B cell (primary cell): ENCODE data around the gene EEFSEC. TPM values are rescaled to one million over a fixed set of nuclear protein-coding genes. Genes with fewer than 3 reads are reported as not detected.

Experiments
- ATAC-seq: fragments of 200-7000 bp; cut with Tn5 transposase; one replicate; pipeline ENCODE4 v1.10.0; 2021; ENCODE audit warnings: low read depth, mild to moderate bottlenecking, moderate number of reproducible peaks, moderate library complexity
- CTCF ChIA-PET: fragments of 350-600 bp; sonication (Branson Sonifier 250); formaldehyde crosslinking; loops from one replicate; lab custom pipeline; 2021; ENCODE audit warnings: antibody characterized with exemption, inconsistent platforms; lab: Charles Lee
- POLR2A ChIA-PET: fragments of 350-600 bp; sonication (Branson Sonifier 250); formaldehyde crosslinking; loops from one replicate; lab custom pipeline; 2021; ENCODE audit warnings: antibody characterized with exemption; lab: Charles Lee
- DNase-seq: peaks from one replicate; pipeline ENCODE4 v3.0.0; 2013
- H2AFZ ChIP-seq: 2 replicates; pipeline ENCODE4 v1.6.1; 2012; ENCODE audit warnings: mild to moderate bottlenecking, low read depth, low read length; ENCODE audit not compliant: insufficient read depth, poor library complexity, severe bottlenecking
- H3K27ac ChIP-seq, 2 donors: 1 replicate in 1 of 2; 2 replicates in 1 of 2; pipeline ENCODE4 v1.5.1; 2012 to 2013; ENCODE audit warnings: low read length in 2 of 2, mild to moderate bottlenecking in 2 of 2, moderate library complexity in 1 of 2
- H3K27me3 ChIP-seq, 4 experiments: fragments of 200-600 bp in 1 of 4; sonication (generic) in 1 of 4; replicated peaks in 1 of 4; 1 replicate in 2 of 4; 2 replicates in 2 of 4; pipeline versions ENCODE4 v1.6.1 to v1.7.0; 2013 to 2016; ENCODE audit warnings: low read length in 3 of 4, mild to moderate bottlenecking in 2 of 4, mixed read lengths in 1 of 4, moderate library complexity in 1 of 4; ENCODE audit not compliant: insufficient read depth in 4 of 4, control insufficient read depth in 3 of 4; ENCODE audit errors: control extremely low read depth in 1 of 4
- H3K36me3 ChIP-seq, 2 experiments: replicated peaks in 1 of 2; 1 replicate in 1 of 2; 2 replicates in 1 of 2; pipeline versions ENCODE4 v1.6.1 to v1.7.1; 2013; ENCODE audit warnings: low read length in 1 of 2; ENCODE audit not compliant: insufficient read depth in 2 of 2, control insufficient read depth in 1 of 2; ENCODE audit errors: control extremely low read depth in 1 of 2, extremely low read depth in 1 of 2
- H3K4me1 ChIP-seq, 2 donors: fragments of 200-600 bp in 1 of 2; sonication (generic) in 1 of 2; 1 replicate in 1 of 2; 2 replicates in 1 of 2; pipeline versions ENCODE4 v1.5.1 to v1.6.1; 2013 to 2017; ENCODE audit warnings: low read length in 2 of 2; ENCODE audit not compliant: control insufficient read depth in 2 of 2, insufficient read depth in 2 of 2
- H3K4me2 ChIP-seq: replicated peaks from 2 replicates; pipeline ENCODE3; 2012; ENCODE audit warnings: mild to moderate bottlenecking, low read depth, low read length; ENCODE audit not compliant: poor library complexity, severe bottlenecking
- H3K4me3 ChIP-seq, 5 experiments: fragments of 200-600 bp in 1 of 5; sonication (generic) in 1 of 5; 1 replicate in 3 of 5; 2 replicates in 2 of 5; pipeline versions ENCODE4 v1.5.1 to v1.7.0; 2011 to 2016; ENCODE audit warnings: low read length in 4 of 5, mild to moderate bottlenecking in 4 of 5, low read depth in 2 of 5, control low read depth in 1 of 5, moderate library complexity in 1 of 5; ENCODE audit not compliant: insufficient read depth in 1 of 5; ENCODE audit errors: control extremely low read depth in 1 of 5, extremely low read depth in 1 of 5
- H3K79me2 ChIP-seq: fragments of 200-600 bp; sonication (generic); one replicate; pipeline ENCODE4 v1.6.0; 2016; ENCODE audit warnings: low read length; ENCODE audit not compliant: control insufficient read depth, insufficient read depth
- H3K9ac ChIP-seq: fragments of 200-600 bp; sonication (generic); 2 replicates; pipeline ENCODE4 v1.6.1; 2017; ENCODE audit warnings: mild to moderate bottlenecking, low read length, moderate library complexity
- H3K9me3 ChIP-seq, 3 donors: one replicate each; pipeline versions ENCODE4 v1.6.1 to v1.7.1; 2013; ENCODE audit warnings: low read length in 2 of 3; ENCODE audit not compliant: control insufficient read depth in 2 of 3, insufficient read depth in 1 of 3; ENCODE audit errors: control extremely low read depth in 1 of 3
- H4K20me1 ChIP-seq: 2 replicates; pipeline ENCODE4 v1.6.0; 2012; ENCODE audit warnings: mild to moderate bottlenecking, low read length; ENCODE audit not compliant: insufficient read depth, control insufficient read depth, poor library complexity, severe bottlenecking
- H3K27ac Mint-ChIP-seq: one replicate; pipeline ENCODE4 v1.8.0; 2021; ENCODE audit warnings: mixed read lengths
- H3K27me3 Mint-ChIP-seq: one replicate; pipeline ENCODE4 v1.8.0; 2021; ENCODE audit warnings: mixed read lengths
- H3K4me1 Mint-ChIP-seq: one replicate; pipeline ENCODE4 v1.8.0; 2021; ENCODE audit warnings: mixed read lengths
- H3K4me3 Mint-ChIP-seq: one replicate; pipeline ENCODE4 v1.8.0; 2021; ENCODE audit warnings: mixed read lengths
- H3K9me3 Mint-ChIP-seq: one replicate; pipeline ENCODE4 v1.8.0; 2022; ENCODE audit warnings: mixed read lengths; ENCODE audit not compliant: insufficient read depth
- CTCF ChIP-seq: fragments of 200-600 bp; IDR thresholded peaks from one replicate; pipeline ENCODE4 v1.8.0; 2022; ENCODE audit warnings: antibody characterized with exemption, mild to moderate bottlenecking
- EZH2 ChIP-seq: IDR thresholded peaks from 2 replicates; pipeline ENCODE4 v1.6.1; 2012; ENCODE audit warnings: borderline replicate concordance, low read depth, mild to moderate bottlenecking, moderate library complexity, low read length; ENCODE audit not compliant: insufficient read depth, poor library complexity, severe bottlenecking
- WGBS: methylation state at CpG from one replicate; pipeline ENCODE4 v1.1.5; 2013; ENCODE audit warnings: missing lambda C conversion rate; ENCODE audit not compliant: insufficient coverage; 5-methylcytosine and 5-hydroxymethylcytosine counted together
- intact Hi-C: fragments of 100-400 bp; cut with micrococcal nuclease; formaldehyde crosslinking; loops from one replicate; pipeline ENCODE4 v1.10.0; 2022
- polyA plus RNA-seq: library from polyadenylated mRNA; depleted of rRNA; stranded (reverse); fragments of >200 nt; gene quantifications from 2 replicates; pipeline ENCODE4 v1.2.3, GENCODE V29; 2012
- total RNA-seq, 2 donors: library from RNA; stranded (reverse); fragments of 120-200 nt in 1 of 2; gene quantifications; 1 replicate in 1 of 2; 2 replicates in 1 of 2; pipeline versions ENCODE4 v1.2.3 to v1.2.4, GENCODE V29; 2013 to 2022

The EEFSEC gene
- total and polyA plus RNA-seq, 2 donors (not counting 1 experiment from before 2014, with no cell fraction given) = 17.9 to 18.4 TPM

GRCh38 chr3:128312271-128312670 is 159.0 kb downstream of the EEFSEC start:
- POLR2A ChIA-PET = no interaction called here
- CTCF ChIA-PET = no interaction called here
- H3K27ac Mint-ChIP-seq = no peak overlapping the region

GRCh38 chr3:128313071-128313725 is 159.9 kb downstream of the EEFSEC start:
- intact Hi-C loops = no loop called here
- ATAC-seq (no peak), DNase-seq (no peak)
- no peaks in the 10 kb centered on the region for H3K9me3 ChIP-seq
- WGBS = 96% methylated on average over 5 of the region's 5 CpGs
- no peak overlapping the region for H3K27ac ChIP-seq
- Mint-ChIP-seq H3K4me3 (no peak overlapping the region), H3K27me3 (no peaks in the 10 kb centered on the region), H3K9me3 (no peaks in the 10 kb centered on the region), H3K4me1 (no peaks in the 10 kb centered on the region), H3K27ac (no peak overlapping the region)
- ChIA-PET POLR2A (no interaction called here), CTCF (no interaction called here)
- H3K27me3 ChIP-seq = no peaks in the 10 kb centered on the region
- no peak overlapping the region for H2AFZ ChIP-seq
- no peak overlapping the region for H3K4me2 ChIP-seq
- no peak overlapping the region for H3K4me3 ChIP-seq
- H3K36me3 ChIP-seq = peaks cover 0 to 13% of the 10 kb centered on the region in 2 experiments
- H4K20me1 ChIP-seq = no peaks in the 10 kb centered on the region
- H3K4me1 ChIP-seq = no peaks in the 10 kb centered on the region
- no peak for TF ChIP-seq EZH2
- no peak for TF ChIP-seq CTCF
- no peaks in the 10 kb centered on the region for H3K79me2 ChIP-seq
- no peak overlapping the region for H3K9ac ChIP-seq

More at GRCh38 chr3:128312271-128312670, 159.0 kb downstream of the EEFSEC start:
- WGBS = 98% methylated on average over 10 of the region's 10 CpGs
- no peak for TF ChIP-seq EZH2
- intact Hi-C loops = no loop called here
- Histone ChIP-seq H3K9ac (no peak overlapping the region), H3K4me2 (no peak overlapping the region), H3K9me3 (no peaks in the 10 kb centered on the region), H3K36me3 (peaks cover 0 to 13% of the 10 kb centered on the region in 2 experiments), H3K79me2 (no peaks in the 10 kb centered on the region), H3K27me3 (no peaks in the 10 kb centered on the region), H4K20me1 (no peaks in the 10 kb centered on the region), H3K27ac (no peak overlapping the region), H3K4me1 (no peaks in the 10 kb centered on the region), H2AFZ (no peak overlapping the region), H3K4me3 (no peak overlapping the region)
- Mint-ChIP-seq H3K9me3 (no peaks in the 10 kb centered on the region), H3K4me3 (no peak overlapping the region), H3K4me1 (no peaks in the 10 kb centered on the region), H3K27me3 (no peaks in the 10 kb centered on the region)
- ATAC-seq (no peak), DNase-seq (no peak)
